Caco-2 (cell line): ENCODE data around the gene CEBPG. TPM values are rescaled to one million over a fixed set of nuclear protein-coding genes. Genes with fewer than 3 reads are reported as not detected.
A peak's percentile ranks its signal among the peaks of the same experiment; 100 is the strongest.

Experiments used
- BruUV-seq: library from RNA; stranded (reverse); fragments of 400-500 nt; replicated peaks from 2 replicates; lab custom pipeline; 2021; lab: Mats Ljungman, UMichigan
- CTCF ChIA-PET: fragments of 300-600 bp; sonication (Branson Sonifier 250); formaldehyde crosslinking; loops from one replicate; lab custom pipeline; 2022; ENCODE audit warnings: antibody characterized with exemption; lab: Charles Lee
- POLR2A ChIA-PET: fragments of 300-600 bp; sonication (Branson Sonifier 250); formaldehyde crosslinking; loops from one replicate; lab custom pipeline; 2022; ENCODE audit warnings: antibody characterized with exemption; lab: Charles Lee
- DNase-seq, 2 experiments: peaks; one replicate each; pipeline versions ENCODE4 v3.0.0 to v3.0.0-alpha.2; 2020 to 2022
- H3K27me3 ChIP-seq: replicated peaks from 2 replicates; pipeline ENCODE4 v1.6.0; 2011; ENCODE audit warnings: low read length; ENCODE audit not compliant: control insufficient read depth, insufficient read depth
- H3K36me3 ChIP-seq: 2 replicates; pipeline ENCODE4 v1.5.1; 2011; ENCODE audit warnings: low read length; ENCODE audit not compliant: control insufficient read depth, insufficient read depth
- H3K4me1 ChIP-seq: fragments of 250-450 bp; sonication (Bioruptor Pico); 2 replicates; pipeline ENCODE4 v1.5.1; 2020; ENCODE audit warnings: mild to moderate bottlenecking
- H3K4me3 ChIP-seq: 2 replicates; pipeline ENCODE4 v1.5.1; 2011; ENCODE audit warnings: low read depth, mild to moderate bottlenecking, control low read depth, low read length
- H3K9me3 ChIP-seq: fragments of 250-450 bp; sonication (Bioruptor Pico); 2 replicates; pipeline ENCODE4 v1.5.1; 2020; ENCODE audit warnings: mild to moderate bottlenecking, moderate library complexity
- H3K27ac Mint-ChIP-seq: one replicate; pipeline ENCODE4 v1.8.0; 2022; ENCODE audit warnings: mixed read lengths; ENCODE audit not compliant: unreplicated experiment
- H3K27me3 Mint-ChIP-seq: one replicate; pipeline ENCODE4 v1.8.0; 2022; ENCODE audit warnings: mixed read lengths; ENCODE audit not compliant: insufficient read depth, unreplicated experiment
- H3K36me3 Mint-ChIP-seq: one replicate; pipeline ENCODE4 v1.8.0; 2022; ENCODE audit warnings: mild to moderate bottlenecking, mixed read lengths; ENCODE audit not compliant: insufficient read depth, unreplicated experiment
- H3K4me1 Mint-ChIP-seq: one replicate; pipeline ENCODE4 v1.8.0; 2022; ENCODE audit warnings: low read depth, mixed read lengths; ENCODE audit not compliant: unreplicated experiment
- H3K4me3 Mint-ChIP-seq: one replicate; pipeline ENCODE4 v1.8.0; 2022; ENCODE audit warnings: mild to moderate bottlenecking, moderate library complexity, mixed read lengths; ENCODE audit not compliant: unreplicated experiment
- H3K9me3 Mint-ChIP-seq: one replicate; pipeline ENCODE4 v1.8.0; 2022; ENCODE audit warnings: mixed read lengths; ENCODE audit not compliant: unreplicated experiment
- CTCF ChIP-seq, 2 experiments: fragments of 200-600 bp in 1 of 2; IDR thresholded peaks; 1 replicate in 1 of 2; 2 replicates in 1 of 2; pipeline versions ENCODE4 v1.5.1 to v1.8.0; 2011 to 2022; ENCODE audit warnings: antibody characterized with exemption in 1 of 2, control low read depth in 1 of 2, inconsistent platforms in 1 of 2, low read depth in 1 of 2, low read length in 1 of 2, mild to moderate bottlenecking in 1 of 2, moderate library complexity in 1 of 2; ENCODE audit not compliant: insufficient read depth in 1 of 2, severe bottlenecking in 1 of 2, unreplicated experiment in 1 of 2
- intact Hi-C: fragments of 100-400 bp; cut with micrococcal nuclease; formaldehyde crosslinking; loops from one replicate; pipeline ENCODE4 v1.10.0; 2022; ENCODE audit not compliant: unreplicated experiment
- total RNA-seq: library from RNA; stranded (reverse); gene quantifications from 2 replicates; pipeline ENCODE4 v1.2.3, GENCODE V29; 2022

Gene CEBPG
- total RNA-seq, 1 experiment from 2014 or later, result 79.4 TPM

GRCh38 chr19:33394006-33394722 lies 20.7 kb downstream of the CEBPG start:
- H3K4me3 ChIP-seq, result no peak overlapping the region
- no peaks in the 10 kb centered on the region; the same call in 1 of the 2 replicates for H3K36me3 ChIP-seq
- CTCF ChIA-PET, result no interaction called here
- TF ChIP-seq CTCF (IDR thresholded peaks at IDR 0.05; ENCODE audit: insufficient read depth in 1 of 2, low read depth in 1 of 2, low read length in 1 of 2, severe bottlenecking in 1 of 2, unreplicated experiment in 1 of 2), result no peak
- no peaks in the 10 kb centered on the region for H3K9me3 ChIP-seq
- Mint-ChIP-seq H3K4me1 (peaks cover 5% of the 10 kb centered on the region), H3K27me3 (no peaks in the 10 kb centered on the region), H3K27ac (peak overlapping the region; percentile 76), H3K36me3 (peaks cover 34% of the 10 kb centered on the region), H3K9me3 (no peaks in the 10 kb centered on the region), H3K4me3 (no peak overlapping the region)
- peak in 1 of 2 experiments; percentile 33 for DNase-seq
- no peaks in the 10 kb centered on the region for H3K4me1 ChIP-seq
- POLR2A ChIA-PET, result no interaction called here
- intact Hi-C loops, result no loop called here
- H3K27me3 ChIP-seq, result no peaks in the 10 kb centered on the region
- BruUV-seq, result no TSS peak

- H3K27ac Mint-ChIP-seq, result peak overlapping the region; percentile 76
- POLR2A ChIA-PET, result no interaction called here
Measured at GRCh38 chr19:33394723-33395560, 21.4 kb downstream of the CEBPG start.

More at GRCh38 chr19:33394723-33395560, 21.4 kb downstream of the CEBPG start:
- peaks cover 34% of the 10 kb centered on the region for H3K36me3 Mint-ChIP-seq
- Histone ChIP-seq H3K4me1 (peaks cover under 1% of the 10 kb centered on the region), H3K9me3 (no peaks in the 10 kb centered on the region), H3K36me3 (no peaks in the 10 kb centered on the region), H3K27me3 (no peaks in the 10 kb centered on the region), H3K4me3 (no peak overlapping the region)
- BruUV-seq, result no TSS peak
- no peaks in the 10 kb centered on the region for H3K9me3 Mint-ChIP-seq
- TF ChIP-seq CTCF (IDR thresholded peaks at IDR 0.05; ENCODE audit: insufficient read depth in 1 of 2, low read depth in 1 of 2, low read length in 1 of 2, severe bottlenecking in 1 of 2, unreplicated experiment in 1 of 2), result no peak
- intact Hi-C loops, result no loop called here
- CTCF ChIA-PET, result no interaction called here
- no peak overlapping the region for H3K4me3 Mint-ChIP-seq
- peaks cover 11% of the 10 kb centered on the region for H3K4me1 Mint-ChIP-seq
- no peaks in the 10 kb centered on the region for H3K27me3 Mint-ChIP-seq
- DNase-seq, result peak in 1 of 2 experiments; percentile 32
